ENCODE measurements around the gene LRRC66.

DNA sequence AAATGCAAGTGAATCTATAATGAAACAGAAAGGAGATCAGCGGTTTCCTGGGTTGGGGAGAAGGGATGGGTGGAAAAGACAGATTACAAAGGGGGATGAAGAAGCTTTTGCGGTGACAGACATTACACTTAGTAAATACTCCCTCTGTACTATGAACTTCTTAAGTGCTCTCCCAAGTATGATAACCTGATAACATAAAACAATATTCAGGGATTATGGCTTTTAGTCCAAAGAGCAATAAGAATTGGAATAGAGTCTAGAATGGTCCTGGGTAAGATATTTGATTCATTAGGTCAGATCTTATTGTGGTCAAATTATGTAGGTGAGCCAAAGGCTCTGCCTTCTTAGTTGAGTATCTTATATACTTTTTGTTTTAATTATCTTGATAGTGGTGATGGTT lies 9.2 kb downstream of the LRRC66 start:
- TF ChIP-seq, protein P1, sequence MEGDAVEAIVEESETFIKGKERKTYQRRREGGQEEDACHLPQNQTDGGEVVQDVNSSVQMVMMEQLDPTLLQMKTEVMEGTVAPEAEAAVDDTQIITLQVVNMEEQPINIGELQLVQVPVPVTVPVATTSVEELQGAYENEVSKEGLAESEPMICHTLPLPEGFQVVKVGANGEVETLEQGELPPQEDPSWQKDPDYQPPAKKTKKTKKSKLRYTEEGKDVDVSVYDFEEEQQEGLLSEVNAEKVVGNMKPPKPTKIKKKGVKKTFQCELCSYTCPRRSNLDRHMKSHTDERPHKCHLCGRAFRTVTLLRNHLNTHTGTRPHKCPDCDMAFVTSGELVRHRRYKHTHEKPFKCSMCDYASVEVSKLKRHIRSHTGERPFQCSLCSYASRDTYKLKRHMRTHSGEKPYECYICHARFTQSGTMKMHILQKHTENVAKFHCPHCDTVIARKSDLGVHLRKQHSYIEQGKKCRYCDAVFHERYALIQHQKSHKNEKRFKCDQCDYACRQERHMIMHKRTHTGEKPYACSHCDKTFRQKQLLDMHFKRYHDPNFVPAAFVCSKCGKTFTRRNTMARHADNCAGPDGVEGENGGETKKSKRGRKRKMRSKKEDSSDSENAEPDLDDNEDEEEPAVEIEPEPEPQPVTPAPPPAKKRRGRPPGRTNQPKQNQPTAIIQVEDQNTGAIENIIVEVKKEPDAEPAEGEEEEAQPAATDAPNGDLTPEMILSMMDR (IDR thresholded peaks at IDR 0.05) = no peak
- TF ChIP-seq EZH2phosphoT487 (IDR thresholded peaks at IDR 0.05) = no peak
